ENCODE results near the gene TP63.

DNA sequence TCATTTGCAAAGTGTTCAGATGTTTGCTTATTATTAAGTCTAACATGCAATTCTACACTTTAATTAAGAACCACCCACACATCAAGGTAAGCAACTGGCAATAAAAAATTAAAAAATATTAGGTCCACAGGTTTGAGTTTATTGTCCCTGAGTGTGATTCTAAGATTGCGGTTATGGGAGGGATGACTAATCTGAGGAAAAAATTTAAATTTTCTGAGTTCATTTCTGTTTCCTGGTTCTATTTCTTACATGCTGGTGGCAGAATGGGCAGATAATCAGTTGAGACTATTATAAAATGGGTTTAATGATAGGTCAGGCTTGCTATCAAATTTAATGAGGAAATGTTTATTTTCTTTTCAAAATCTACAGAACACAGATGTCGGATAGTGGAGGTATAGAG, 105.9 kb downstream of the TP63 start:
- TF ChIP-seq, protein P1, sequence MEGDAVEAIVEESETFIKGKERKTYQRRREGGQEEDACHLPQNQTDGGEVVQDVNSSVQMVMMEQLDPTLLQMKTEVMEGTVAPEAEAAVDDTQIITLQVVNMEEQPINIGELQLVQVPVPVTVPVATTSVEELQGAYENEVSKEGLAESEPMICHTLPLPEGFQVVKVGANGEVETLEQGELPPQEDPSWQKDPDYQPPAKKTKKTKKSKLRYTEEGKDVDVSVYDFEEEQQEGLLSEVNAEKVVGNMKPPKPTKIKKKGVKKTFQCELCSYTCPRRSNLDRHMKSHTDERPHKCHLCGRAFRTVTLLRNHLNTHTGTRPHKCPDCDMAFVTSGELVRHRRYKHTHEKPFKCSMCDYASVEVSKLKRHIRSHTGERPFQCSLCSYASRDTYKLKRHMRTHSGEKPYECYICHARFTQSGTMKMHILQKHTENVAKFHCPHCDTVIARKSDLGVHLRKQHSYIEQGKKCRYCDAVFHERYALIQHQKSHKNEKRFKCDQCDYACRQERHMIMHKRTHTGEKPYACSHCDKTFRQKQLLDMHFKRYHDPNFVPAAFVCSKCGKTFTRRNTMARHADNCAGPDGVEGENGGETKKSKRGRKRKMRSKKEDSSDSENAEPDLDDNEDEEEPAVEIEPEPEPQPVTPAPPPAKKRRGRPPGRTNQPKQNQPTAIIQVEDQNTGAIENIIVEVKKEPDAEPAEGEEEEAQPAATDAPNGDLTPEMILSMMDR (IDR thresholded peaks at IDR 0.05; ENCODE audit: low read length): no peak
- no peak for TF ChIP-seq EZH2 (IDR thresholded peaks at IDR 0.05; ENCODE audit: borderline replicate concordance, low read length)
